GM21526 (cell line): ENCODE results near the gene HELLS.
"Not testable (repeated sequence)": the region's sequence is repeated elsewhere in the genome, so short reads cannot be mapped to it uniquely, and the experiment has no call there.

Experiments
- ATAC-seq: cut with Tn5 transposase; IDR thresholded peaks from one replicate; pipeline ENCODE4 v1.9.1; 2021; ENCODE audit warnings: moderate library complexity; ENCODE audit not compliant: unreplicated experiment, low FRiP score

HELLS gene

DNA sequence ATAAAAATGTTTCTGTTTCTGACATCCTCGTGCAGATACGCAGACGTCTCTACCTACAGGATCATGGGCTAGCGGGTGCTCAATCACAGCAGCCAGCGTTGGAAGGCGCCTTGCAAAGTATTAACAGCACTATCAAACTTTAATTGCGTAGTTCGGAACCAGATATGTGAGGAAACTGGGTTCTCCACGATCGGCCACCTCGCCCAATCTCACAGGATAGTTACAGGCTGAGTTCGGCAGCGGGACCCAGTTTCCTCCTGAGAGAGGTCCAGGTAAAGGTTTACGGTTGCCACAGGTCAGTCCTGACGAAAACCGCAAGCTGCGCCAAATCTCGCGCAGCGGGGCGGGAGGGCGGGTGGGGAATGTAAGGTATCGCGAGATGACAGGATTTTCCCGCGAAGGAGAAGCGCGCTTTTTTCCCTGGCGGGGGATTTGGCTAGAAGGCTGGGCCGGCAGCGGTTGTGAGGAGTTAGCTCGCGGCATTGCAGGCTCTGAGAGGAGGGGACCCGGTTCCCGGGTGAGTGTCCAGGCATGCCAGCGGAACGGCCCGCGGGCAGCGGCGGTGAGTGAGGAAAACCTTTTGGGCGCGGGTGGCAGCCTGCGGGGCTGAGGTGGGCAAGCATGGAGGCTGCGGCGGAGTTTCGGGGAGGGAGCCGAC is at the start of gene HELLS:
Gene HELLS, plus strand, starts transcription at position 398 of the 658 bp plus-strand sequence. Its CDS starts 134 bp downstream, at position 532.
- peak; percentile 87 for ATAC-seq

DNA sequence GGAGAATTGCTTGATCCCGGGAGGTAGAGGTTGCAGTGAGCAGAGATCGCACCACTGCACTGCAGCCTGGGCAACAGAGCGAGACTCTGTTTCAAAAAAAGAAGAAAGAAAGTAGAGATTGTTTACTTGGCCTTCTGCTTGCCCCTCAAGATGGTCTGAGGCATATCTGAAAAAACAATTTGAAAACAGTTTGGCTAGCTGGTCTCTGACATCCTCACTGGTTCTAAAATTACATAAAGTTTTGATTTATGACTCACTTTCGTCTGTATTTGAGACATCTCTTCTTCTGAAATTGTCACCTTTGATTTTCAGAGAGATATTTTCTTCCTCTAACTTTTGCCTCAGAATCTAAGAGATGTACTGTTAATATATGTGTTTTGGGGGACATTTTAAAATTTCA is 49.6 kb upstream of the HELLS start:
- ATAC-seq, result peak; percentile 70

DNA sequence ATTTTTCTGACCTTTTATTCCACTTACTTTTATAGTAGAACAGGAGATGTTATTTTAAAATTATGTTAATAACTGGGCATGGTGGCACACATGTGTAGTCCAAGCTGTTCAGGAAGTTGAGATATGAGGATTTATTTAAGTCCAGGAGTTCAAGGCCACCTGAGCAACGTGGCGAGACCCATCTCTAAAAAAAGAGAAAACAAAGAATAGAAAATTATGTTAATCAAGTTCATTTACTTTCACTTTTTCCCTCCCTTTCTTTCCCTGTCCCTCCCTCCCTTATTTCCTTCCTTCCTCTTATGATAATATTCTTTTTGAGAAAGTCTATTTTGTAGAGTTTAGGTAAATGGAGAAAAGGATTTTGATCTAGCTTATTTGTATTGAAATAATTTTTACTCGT is 48.9 kb upstream of the HELLS start:
- no peak for ATAC-seq

DNA sequence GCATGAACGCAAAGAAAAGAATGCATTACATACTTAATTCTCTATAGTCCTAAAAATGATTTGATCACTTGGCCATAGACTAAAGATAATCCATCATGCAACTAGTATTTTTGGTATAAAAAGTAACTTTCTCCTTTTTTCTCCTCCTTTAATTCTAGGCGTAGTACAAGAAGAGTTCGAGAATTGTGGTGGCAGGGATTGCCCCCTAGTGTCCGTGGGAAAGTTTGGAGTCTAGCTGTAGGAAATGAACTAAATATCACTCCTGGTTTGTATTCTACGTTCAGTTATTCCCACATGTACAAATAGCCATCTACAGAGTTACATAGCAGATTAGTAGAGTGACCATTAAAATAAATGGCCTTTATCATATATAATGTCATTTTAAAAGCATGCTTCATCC is 45.5 kb upstream of the HELLS start:
- no peak for ATAC-seq

DNA sequence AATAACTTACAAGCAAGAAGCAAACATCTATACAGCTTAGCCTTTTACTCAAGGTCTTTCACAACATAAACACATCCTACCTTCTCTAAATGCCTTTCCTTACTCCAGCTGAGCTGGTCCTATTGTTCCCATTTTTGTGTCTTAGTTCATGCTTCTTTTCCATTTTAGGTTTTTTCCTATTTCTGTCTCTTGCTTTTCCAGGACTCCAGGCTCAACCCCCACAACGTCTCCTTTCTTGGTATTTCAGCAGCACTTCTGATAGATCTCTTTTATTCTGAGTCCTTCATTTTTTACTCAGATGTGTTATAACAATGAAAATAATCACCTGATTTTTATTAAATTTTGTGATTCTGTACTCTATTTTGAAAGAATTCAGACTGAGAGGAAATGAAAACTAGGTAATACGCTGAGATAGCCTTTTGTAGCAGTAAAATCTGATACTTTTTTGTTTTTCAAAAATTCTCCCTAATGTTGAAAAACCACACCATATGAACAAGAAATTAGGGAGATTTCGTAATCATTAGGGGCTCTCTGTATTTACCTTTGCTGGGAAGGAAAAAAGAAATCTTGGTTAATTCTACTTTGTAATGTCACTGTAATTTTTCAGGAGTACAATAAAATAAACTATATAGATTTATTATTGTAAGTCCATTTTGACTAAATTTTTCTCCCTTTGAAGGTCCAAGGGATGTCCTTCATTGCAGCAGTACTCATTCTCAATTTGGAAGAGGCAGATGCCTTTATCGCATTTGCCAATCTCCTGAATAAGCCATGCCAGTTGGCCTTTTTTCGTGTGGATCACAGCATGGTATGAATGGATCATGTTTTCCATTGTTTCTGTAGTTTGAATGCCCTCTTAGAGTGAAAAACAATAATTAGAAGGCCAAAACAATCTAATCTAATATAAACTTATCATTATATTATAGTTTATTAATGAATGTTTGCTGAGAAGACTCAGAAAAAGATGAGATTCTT is 24.0 kb upstream of the HELLS start:
- ATAC-seq, result no peak

DNA sequence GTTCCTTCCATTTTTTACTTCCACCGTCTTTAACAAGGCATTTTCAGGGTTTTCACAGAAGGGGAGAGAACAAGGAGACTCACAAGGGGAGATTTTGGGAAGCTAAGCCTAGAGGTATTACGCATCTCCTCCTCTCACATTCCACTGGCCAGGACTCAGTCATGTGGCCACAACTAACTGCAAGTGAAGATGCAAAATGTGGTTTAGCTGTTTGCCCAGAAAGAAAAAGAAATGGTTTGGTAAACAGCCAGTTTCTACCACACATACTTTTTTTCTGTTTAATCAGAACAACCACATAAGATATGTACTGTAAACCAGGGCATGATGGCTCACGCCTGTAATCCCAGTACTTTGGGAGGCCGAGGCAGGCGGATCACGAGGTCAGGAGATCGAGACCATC is 21.4 kb upstream of the HELLS start:
- ATAC-seq, result no peak

DNA sequence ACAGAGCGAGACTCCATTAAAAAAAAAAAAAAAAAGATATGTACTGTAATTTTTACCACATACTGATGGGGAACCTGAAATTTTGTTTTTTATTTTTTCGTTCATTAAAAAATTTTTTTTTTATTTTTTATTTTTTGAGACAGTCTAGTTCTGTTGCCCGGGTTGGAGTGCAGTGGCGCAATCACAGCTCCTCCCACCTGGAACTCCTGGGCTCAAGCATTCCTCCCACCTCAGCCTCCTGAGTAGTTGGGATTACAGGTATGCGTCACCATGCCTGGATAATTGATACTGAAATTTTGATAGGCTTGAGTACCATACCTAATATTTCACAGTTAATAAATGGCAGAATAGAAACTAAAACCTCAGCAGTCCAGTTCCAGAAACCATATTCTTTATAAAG is 20.9 kb upstream of the HELLS start:
- no peak for ATAC-seq

DNA sequence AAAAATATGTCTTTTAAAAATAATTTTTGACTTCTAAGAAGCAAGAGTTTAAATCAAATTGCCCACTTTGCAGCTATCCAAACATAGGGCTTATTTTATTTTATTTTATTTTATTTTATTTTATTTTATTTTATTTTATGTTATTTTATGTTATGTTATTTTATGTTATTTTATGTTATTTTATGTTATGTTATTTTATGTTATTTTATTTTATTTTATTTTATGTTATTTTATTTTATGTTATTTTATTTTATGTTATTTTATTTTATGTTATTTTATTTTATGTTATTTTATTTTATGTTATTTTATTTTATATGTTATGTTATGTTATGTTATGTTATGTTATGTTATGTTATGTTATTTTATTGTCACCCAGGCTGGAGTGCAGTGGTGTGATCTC is 14.0 kb upstream of the HELLS start:
- not testable (repeated sequence) for ATAC-seq

DNA sequence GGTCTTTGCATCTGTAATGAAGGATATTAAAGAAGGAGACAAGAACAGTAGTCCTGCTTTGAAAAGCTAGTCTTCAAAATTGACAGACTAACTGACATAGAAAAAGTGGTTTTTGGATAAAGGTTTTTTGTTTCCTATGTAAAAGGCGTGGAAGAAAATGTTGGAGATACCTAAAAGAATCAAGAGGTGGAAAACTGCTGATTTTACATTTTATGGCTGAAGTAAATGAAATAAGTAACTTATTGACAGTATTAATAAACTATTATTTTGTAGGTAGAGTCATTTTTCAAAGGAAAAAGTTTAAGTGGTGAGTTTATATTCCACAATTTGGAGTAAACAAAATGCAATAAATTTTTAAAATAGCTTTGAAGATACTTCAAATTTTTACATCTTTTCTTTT is 12.6 kb upstream of the HELLS start:
- no peak for ATAC-seq

DNA sequence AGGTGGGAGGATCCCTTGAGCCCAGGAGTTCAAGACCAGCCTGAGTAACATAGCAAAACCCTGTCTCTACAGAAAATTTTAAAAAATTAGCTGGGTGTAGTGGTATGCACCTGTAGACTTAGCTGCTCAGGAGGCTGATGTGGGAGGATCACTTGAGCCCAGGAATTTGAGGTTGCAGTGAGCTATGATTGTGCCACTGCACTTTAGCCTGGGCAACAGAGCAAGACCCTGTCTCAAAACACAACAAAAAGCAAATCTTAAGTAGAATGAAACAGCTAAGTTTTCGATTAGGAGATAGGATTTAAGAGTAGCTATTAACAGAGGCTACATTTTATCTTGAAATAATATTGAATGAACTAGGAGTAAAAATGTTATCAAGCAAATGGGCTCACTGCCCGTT is 3.3 kb upstream of the HELLS start:
- ATAC-seq, result not testable (repeated sequence)

DNA sequence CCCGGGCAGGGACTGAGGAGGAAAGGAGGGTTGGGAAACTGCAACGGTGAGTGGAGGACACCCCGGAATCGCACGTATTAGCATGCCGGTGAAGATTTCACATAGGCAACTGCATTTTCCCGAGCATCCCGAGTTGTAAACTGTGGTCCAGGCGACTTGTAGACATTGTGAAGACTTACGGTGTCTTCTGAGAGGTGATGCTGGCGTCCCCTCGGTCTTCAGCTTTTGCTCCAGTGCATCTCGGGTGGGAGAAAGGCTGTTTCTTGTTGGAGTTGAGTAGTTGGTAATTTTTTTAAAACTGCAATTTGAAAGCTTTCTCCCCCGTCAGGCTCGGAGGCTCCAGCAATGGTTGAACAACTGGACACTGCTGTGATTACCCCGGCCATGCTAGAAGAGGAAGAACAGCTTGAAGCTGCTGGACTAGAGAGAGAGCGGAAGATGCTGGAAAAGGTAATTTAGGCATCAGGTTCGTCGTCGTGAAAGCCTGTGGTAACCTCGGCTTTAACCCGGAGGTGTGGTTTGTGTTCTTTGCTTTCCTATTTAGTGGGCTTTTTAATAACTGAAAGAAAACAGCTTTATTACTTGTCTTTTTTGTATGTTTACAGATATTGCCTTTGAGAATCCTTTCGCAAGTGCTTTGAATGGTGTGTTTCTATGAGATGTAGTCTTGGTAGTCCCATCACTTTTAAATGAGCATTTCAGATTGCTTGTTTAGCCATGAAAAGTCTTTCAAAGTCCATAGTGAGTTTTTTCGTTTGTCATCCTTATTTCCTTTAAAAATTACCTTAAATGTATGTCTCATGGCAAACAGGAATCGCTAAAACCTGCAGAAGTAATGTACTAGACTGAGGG is 687 bp downstream of the HELLS start:
- peak; percentile 13 for ATAC-seq

DNA sequence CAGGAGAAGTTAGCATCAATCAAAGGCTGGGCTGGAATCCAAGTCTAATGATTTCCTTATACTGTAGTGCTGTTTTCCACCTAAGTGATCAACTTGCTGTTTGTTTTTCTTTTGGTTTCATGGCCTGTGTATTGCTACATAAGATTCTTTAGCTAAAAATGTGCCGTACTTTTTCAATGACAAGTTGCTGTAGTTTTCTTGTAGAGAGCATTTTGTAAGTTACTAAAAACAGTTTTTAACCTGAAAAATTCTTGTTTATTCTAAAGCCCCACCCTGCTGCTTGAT is 1.3 kb downstream of the HELLS start:
- ATAC-seq, result no peak

DNA sequence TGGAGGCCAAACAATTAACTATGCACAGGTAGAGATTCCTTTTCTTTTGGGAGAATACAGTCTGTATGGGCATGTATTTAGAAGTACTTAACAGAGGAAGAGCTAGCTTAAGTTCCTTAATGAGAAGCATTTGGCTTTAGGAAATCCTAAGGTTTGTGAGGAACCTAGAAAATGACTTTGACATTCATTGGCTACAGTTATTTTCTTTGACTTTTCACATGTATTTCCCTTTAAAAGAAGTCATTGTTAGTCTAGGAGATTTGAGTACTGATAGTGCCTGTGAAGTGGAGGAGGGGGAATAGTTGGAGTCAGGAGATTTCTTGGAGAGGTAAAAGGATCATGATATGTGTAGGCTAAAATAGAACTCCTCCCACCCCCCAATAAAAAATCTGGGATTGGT is 3.6 kb downstream of the HELLS start:
- ATAC-seq, result no peak

DNA sequence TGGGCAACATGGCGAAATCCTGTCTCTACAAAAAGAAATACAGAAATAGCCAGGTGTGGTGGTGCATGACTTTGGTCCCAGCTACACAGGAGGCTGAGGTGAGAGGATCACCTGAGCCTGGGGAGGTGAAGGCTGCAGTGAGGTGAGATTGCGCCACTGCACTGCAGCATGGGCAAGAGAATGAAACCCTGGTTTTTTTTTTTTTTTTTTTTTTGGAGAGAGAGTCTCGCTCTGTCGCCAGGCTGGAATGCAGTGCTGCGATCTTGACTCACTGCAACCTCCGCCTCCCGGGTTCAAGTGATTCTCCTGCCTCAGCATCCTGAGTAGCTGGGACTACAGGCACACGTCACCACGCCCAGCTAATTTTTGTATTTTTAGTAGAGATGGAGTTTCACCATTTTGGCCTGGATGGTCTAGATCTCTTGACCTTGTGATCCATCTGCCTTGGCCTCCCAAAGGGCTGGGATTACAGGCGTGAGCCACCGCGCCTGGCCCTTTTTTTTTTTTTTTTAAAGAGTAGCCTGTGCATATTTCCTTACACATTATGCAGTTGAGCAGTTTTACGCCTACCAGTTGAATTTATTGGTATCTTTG is 22.2 kb downstream of the HELLS start:
- not testable (repeated sequence) for ATAC-seq

DNA sequence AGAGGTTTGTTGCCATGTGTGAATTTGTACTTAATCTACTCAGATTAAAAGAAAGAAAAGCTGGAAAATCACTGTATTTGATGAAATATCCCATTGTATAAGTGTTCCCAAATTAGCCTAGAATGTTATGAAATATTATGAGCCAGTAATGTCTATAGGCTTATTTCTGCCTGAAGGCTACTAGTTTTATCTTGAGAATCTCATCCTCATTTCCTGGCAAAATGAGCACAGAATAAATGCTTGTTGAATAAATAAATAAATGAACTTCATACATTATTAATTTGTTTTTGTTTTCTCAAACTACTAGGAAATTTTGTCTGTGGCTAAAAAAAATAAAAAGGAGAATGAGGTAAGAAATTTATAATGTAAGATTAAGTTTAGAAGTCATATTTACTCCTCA is 25.5 kb downstream of the HELLS start:
- ATAC-seq, result no peak

DNA sequence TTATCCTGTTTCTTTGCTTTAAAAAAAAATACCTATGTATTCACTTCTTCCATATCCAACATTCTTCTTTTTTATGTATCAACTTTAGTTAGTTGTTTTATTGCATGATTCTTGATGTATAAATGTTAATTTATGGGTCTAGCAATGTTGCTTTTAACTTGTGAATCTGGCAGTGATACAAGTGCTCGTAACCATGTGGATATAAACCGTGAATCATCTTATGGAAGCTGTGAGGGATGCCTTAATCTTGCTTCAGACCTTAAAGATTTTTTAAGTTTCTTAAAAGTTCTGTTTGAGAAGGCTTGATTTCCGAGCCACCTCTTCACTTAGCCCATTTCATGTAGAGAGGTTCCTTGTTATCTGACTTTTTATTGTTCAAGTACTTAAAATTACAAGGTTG is 25.9 kb downstream of the HELLS start:
- ATAC-seq, result no peak

DNA sequence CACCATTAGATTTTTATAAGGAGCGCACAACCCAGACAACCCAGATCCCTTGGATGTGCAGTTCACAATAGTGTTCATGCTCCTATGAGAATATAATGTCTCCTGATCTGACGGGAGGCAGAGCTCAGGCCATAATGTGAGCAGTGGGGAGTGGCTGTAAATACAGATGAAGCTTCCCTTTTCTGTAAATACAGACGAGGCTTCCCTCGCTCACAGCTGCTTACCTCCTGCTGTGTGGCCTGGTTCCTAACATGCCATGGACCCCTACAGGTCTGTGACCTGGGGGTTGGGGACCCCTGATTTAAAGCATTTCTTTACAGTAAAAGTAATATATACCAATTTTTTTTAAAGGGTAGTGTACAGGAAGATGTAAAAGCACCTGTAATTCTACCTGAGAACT is 33.2 kb downstream of the HELLS start:
- no peak for ATAC-seq

DNA sequence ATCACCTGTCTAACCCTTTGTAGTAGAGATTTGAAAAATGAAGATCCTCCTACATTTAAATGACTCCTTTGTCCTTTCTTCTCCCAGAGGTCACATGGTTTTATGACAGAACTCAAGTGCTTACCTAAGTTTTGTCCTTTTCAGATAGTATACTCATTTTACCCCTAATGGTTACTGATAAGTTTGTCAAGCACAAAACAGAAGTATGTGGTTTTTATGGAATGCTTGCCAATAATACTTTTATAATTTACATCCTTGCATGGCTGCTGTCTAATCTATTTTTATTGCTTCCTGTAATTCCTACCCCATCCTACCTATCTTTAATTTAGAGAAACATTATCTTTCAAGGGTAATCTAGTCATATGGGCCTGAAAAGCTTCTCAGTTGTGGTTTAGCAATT is 37.5 kb downstream of the HELLS start:
- ATAC-seq, result no peak

DNA sequence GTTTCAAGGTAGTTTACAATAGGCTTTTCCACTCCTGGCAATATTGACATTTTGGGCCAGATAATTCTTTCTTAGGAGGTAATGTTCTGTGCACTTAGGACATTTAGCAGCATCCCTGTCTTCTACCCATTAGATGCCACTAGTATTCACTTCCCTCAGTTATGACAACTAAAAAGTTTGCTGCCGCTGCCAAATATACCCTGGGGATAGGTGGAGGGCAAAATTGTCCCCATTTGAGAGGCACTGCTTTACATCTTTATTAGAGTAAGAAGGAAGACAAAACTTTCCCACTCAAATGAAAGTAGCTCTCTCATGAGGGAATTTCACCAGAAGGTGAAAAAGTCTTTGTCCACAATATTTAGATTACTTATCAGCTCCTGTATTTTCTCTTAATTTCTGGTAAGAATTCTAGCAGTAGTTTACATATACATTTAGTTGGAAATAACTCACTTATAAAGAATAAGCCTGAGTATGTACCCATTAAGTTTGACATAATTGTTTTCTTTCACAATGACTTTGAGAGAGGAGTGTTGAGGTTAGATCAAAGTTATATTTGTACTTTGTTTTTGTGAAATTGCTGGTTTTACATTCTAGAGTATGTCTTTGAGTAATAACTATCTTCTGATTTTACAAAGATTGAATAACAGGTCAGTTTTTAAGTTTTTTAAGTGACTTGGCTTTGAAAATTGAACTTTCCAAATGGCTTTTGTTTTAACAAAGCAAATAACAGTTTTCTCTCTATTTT is 46.0 kb downstream of the HELLS start:
- peak; percentile 61 for ATAC-seq
